Activated CD8-positive, alpha-beta memory T cell treated with anti-CD3 and anti-CD28 coated beads for 24 hours (primary cell): ENCODE measurements around the gene ALG2.

ENCODE experiments used
- DNase-seq: peaks from one replicate; pipeline ENCODE4 v3.0.0-alpha.2; 2020

Gene ALG2, protein sequence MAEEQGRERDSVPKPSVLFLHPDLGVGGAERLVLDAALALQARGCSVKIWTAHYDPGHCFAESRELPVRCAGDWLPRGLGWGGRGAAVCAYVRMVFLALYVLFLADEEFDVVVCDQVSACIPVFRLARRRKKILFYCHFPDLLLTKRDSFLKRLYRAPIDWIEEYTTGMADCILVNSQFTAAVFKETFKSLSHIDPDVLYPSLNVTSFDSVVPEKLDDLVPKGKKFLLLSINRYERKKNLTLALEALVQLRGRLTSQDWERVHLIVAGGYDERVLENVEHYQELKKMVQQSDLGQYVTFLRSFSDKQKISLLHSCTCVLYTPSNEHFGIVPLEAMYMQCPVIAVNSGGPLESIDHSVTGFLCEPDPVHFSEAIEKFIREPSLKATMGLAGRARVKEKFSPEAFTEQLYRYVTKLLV

DNA sequence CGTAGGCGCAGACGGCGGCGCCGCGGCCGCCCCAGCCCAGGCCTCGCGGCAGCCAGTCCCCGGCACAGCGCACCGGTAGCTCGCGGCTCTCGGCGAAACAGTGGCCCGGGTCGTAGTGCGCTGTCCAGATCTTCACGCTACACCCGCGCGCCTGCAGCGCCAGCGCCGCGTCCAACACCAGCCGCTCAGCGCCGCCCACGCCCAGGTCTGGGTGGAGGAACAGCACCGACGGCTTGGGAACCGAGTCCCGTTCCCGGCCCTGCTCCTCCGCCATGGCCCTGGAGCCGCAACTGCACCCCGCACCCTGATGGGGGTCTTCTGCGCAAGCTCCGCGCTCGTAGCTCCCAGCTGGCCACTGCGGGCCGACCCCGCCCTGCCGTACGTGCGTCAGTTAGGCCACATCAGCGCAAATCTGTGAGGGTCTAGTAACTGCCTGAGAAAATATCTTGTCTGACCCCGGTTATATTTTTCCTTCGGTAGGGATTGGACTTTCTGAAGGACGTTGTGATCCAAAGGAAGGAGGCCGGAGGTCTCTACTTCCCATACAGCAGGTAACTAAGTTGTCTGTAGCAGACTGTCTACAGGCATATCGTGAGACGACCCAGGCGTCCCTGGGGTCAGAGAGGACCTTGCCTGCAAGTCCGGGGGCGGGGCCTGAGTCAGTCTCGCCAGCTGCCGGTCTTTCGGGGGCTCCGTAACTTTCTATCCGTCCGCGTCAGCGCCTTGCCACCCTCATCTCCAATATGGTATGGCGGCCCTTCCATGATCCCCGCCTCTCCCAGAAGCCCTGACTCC is at the start of gene ALG2, which contains the start of gene SEC61B:
Gene ALG2, minus strand, starts transcription at position 322 of the 795 bp plus-strand sequence. Its CDS starts 48 bp downstream, at position 274.
Gene SEC61B, plus strand, starts transcription at position 662 of the 795 bp plus-strand sequence. Its CDS starts 82 bp downstream, at position 744.
- DNase-seq = peak; percentile 97

DNA sequence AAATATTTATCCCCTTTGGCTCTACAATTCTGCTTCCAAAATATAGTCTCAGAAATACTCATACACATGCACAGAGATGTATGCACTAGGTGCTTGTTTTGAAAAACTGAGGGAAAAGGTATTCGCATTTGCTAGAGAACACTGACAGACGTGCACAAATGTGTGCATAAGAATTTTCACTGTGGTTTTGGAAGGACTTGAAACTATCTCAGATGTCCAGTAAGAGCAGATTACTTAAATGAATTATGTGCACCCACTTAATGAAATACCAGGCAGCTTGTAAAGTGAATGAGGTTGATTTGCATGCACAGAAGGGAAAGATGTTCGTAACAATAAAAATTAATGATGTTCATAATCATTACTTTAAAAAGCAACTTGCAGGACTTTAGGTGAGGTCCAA is 48.7 kb upstream of the ALG2 start:
- DNase-seq = no peak

DNA sequence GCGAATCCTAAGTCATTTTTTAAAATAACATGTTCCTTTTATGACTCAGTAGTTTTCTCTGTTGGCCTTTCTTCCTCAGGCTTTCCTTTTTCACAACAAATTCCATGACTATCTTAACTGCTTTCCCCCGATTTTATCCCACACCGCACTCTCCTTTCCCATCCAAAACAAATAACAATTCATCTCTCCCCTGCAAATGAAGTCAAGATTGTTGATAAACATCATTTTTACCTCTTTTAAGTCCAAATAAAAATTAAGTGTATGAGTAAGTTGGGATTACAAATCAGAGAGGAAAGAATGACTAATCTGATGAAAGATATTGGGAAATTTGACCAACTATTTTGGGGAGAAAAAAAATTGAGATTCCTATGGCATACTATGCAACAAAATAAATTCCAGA is 47.7 kb upstream of the ALG2 start:
- DNase-seq = no peak

DNA sequence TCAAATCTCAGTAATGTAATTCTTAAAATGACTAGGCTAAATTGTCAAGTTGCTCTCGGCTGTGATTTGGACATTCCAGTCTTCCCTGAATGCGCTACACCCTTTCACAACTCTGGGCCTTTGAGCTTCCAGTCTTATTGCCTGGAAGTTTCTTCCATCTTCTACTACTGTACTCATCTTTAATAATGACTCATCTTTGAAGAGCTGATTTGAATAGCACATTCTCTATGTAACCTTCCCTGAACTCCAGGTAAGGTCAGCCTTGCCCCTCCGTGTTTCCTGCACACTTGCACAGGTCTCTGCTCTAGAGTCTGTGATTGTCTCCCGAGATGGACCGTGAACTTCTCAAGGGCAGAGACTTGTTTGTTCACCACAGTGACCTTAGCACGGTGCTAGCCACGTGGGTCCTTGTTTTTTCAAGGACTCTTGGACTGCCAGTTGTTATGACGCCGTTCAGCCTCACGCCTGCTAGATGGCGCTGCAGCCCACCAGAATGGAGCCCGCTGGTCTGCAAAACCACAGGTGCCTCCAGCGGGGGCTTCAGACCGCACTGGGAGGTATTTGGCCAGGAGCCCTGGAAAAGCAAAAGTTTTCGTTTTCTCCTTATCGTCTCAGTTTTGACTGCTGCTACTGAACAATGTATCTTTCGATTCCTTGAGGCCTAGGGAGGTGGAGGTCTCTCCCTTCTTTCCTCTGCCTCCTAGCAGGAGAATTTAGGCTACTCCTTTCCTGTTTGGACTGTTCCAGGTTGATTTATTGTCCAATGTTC is 44.7 kb upstream of the ALG2 start:
- peak; percentile 88 for DNase-seq

DNA sequence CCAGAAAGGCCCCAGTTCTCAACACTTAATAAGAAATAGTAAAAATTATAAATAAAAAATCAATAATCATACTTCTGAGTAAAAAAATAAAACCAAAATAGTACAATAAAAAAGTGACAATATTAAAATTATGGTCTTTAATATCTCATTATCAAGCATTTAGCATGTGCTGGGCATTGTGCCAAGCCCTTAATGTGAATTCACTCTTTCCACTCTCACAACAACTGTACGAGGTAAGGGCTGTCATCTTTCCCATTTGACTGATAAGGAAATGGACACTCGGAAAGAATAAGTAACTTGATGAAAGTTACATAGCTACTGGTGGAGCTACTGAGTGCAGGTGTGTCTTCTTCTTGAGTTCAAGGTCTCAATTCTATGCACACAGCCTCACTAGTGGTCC is 43.9 kb upstream of the ALG2 start:
- no peak for DNase-seq

DNA sequence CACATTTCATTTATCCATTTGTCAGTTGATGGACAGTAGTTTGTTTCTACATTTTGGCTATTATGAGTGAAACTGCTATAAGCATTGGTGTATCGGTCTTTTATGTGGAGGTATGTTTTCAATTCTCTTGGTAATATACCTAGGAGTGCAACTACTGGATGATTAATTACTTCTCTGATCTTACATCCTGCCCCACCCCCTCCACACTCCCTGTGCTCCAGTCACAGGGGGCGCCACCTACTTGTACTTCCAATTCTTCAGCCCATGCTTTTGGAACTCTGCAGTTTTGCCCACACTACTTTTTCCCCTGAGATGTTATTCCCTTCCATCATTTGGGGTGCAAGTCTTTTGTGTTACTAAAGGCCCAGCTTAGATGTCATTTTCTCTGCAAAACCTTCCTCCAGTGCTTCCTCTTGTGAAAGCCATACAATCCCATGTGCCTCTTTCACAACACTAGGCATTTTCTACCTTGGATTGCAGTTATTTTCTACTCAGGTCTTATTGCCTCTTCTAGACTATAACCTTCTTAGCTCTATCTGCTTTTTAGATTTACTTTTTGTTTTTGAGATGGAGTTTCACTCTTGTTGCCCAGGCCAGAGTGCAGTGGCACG is 42.4 kb upstream of the ALG2 start:
- no peak for DNase-seq

DNA sequence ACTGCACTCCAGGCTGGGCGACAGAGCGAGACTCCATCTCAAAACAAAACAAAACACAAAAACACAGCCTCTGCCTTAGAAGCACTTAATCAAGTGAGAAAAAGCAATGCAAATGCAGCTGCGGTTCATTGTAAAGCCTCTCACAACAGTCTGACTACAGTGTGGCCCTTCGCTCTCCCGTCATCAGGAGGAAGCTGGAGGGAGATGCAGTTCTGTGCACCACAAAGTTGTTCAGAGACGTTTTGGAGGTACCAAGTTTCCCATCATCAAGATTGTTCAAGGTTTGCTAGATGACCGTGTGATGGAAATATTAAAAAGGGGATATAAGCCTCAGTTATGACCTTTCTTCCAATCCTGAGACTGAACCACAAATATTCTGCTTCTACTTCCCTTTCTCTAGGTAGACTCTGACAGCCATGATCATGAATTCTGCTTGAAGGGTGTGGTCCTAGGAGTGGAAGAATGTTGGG is 41.2 kb upstream of the ALG2 start:
- no peak for DNase-seq

DNA sequence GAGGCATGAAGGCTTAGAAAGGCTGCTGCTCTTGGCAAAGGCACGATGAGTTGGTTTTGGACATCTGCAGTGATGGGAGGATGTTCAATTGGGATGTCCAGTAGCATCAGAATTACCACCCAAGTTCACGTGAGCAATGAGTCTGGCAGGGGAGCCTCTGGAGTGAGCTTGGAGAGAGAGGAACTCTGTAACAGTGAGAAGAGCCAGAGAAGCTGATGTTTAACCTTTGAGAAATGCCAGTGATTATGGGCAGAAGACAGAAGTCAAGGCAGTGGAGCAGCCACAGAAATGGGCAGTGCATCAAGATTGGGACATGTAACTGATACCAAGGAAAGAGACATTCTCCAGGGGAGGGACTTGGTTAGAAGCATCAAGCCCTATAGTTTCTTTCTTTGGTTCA is 40.2 kb upstream of the ALG2 start:
- DNase-seq = no peak

DNA sequence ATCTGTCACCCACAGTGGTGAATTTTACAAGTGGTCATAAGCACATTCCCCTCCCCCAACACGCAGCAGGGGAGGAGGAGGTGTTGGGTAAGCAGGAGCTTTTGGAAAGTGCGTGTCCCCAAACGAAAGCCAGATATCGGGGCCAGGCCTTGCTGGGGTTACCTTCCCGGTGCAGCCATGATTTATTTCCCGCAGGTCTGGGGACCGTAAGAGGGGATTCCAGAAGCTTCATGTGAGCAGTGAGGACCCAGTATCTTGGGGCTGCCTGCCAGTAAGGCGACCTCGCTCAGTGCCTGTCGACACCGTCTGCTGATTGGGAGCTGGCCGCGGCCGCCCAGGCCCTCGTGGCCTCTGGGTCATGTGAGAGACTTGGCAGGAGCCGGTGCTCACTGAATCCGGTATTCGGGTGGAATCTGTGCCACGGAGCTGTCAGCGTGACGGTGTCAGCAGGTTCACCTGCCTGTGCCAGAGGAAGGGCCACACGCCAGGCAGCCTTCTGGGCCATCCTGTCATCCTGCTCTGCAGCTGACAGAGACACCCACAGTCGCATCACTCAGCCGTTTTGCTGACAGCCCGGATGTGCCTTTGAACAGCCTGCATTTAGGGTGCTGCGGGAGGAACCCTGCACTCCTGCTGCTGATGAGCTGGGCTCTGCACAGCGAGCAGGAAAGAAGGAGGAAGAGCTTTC is 37.6 kb upstream of the ALG2 start:
- peak; percentile 67 for DNase-seq

DNA sequence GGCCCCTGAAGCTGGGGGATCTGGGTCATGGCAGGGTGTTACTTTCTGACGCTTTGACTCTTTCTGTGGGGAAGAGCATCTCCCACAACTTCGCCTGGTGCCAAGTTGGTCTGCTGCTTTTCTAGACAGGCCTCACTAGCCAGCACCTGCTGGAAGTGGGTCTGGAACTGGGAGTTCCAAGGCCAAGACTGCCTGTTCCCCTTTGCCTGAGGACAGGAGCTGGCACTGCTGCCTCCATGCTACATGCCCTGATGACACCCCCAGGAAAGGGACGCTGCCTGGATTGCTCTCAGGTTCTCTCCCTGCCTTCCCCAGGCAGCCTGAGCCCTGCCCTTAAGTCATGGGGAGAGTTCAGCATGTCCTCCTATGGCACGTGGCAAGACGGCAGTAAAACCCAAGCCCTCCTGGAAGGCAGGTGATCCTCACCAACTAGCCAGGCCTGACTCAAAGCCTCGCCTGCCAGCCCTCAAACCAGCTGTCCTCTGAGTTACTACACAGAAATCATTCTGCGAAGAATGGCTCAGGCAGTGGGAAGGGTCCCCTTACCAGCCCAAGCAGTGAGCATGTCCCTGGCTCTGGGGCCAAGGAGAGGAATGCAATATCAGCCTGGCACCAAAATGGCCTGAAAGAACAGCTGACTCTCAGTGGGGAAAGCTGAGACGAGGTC is 36.1 kb upstream of the ALG2 start:
- no peak for DNase-seq

DNA sequence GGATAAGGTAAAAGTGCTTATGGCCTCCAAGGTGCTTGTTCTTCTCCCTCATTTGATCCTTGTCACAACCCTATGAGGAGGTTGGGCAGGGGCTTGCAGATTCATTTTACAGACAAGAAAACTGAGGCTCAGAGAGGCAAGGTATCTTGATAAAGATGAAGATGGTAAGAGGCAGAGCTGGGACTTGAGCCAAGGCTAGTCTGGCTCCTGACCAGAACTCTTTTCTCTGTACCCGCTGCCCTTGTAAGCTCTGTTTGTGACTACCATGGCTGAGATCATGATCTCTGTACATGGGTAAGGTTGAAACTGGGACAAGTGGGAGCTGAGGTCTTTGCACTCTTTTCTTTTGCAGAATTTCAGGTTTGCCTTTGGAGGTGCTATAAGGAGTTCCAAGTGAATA is 33.9 kb upstream of the ALG2 start:
- no peak for DNase-seq

DNA sequence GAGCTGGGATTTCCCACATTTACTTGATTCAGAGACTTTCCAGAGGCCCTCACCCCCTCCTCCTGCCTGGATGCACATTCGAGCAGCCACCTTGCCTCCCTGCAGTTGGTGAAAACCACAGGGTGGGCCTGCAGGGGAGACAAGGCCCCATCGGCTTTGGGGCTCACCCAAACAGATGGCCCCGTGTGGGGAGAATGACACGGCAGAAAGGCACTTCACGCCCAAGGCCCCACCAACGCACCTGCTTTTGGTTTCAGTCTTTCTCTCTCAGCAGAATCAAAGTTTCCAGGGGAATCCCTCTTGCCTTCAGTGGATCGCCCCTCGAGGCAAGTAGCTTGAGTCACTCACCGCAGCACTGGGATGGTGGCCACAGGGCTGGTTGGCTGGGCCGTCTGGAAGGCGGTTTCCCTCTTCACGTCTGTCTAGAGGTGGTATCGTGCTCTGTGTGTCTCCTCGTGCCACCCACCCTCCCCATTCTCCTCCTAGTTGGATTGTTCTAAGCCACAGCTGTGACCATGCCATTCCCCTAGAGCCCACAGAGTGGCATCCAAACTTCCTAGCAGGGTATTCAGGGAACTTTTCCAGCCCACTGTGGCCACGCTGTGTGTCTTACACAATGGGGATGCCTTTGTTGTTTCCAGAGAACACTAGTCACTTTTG is 32.2 kb upstream of the ALG2 start:
- peak; percentile 90 for DNase-seq

DNA sequence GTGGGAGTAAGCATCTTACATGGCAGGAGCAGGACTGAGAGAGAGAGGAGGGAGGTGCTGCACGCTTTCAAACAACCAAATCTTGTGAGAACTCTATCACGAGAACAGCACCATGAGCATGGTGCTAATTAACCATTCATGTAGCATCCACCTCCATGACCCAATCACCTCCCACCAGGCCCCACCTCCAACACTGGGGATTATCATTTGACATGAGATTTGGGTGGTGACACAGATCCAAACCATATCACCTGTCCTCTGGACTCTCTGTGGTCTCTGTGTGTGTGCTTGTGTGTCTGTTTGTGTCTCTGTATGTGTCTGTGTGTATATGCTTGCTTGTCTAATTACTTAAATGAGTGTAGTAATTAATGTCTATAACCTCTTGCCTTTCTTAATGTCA is 31.4 kb upstream of the ALG2 start:
- no peak for DNase-seq

DNA sequence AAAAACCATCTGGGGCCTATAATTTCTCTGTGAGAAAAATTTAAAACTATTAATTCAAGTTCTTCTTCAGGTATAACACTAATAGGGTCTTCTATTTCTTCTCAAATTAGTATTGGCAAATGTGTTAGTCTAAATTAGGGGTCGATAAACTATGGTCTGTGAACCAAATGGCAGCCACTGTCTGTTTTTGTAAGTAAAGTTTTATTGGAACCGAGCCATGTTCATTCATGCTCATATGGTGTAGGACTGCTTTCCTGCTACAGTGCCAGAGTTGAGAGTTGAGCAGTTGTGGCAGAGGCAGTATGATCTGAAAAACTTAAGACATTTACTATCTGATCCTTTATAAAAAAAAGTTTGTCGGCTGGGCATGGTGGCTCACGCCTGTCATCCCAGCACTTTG is 29.4 kb upstream of the ALG2 start:
- DNase-seq = no peak

DNA sequence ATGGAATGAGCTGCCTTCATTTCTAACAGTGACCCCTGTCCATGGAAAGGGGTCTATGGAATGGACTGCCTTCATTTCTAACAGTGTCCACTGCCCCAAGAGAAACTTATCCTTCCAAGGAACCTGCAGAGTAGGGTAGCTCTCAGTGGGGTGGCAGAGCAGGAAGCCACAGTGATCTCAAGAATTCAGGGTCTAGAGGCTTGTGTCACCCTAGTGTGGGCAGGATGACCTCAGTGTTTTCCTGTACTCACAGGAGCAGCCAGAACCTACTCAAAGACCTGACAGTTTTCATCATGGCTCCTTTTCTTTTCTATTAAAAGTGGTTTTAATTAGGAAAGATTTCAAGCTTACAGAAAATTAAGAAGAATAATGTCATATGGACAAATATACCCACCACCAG is 27.9 kb upstream of the ALG2 start:
- DNase-seq = no peak

DNA sequence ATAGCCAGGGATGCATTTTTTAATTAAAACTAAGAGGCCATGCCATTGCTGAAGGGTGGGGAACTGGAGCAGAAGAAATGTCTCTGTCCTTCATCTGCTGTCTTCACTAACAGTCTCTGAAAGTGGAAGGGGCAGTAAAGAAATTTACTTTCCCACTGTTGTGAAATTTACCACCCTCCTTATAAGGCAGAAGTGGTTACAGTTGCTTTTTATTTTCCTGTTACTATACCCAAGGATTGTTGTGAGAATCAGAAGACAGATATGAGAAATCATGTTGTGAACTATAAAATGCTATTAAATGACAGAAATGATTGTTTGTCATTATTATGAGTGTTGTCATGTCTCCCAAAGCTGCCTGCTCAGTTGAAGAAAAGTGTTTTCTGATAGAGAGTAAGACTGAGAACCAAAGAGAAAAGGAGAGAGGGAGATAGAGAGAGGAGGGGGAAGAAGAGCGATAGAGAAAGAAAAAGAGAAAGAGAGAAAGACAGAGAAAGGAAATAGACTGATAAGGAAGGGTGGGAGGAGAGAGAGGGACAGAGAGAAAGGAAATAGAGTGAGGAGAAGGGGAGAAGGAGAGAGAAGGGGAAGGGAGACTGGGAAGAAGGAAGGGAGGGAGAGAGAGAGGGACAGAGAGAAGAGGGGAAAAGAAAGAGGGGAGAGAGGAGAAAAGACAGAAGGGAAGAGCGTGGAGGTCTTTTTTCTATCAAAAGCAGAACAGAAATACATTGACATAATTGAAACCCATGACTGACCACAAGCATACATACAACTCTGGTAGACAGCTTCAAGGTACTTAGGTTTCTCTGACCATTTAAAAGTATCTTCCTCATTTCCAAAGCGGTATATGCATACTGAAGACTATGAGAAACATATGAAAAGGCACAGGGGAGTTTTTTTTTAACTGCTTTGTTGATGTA is 22.9 kb upstream of the ALG2 start:
- no peak for DNase-seq

DNA sequence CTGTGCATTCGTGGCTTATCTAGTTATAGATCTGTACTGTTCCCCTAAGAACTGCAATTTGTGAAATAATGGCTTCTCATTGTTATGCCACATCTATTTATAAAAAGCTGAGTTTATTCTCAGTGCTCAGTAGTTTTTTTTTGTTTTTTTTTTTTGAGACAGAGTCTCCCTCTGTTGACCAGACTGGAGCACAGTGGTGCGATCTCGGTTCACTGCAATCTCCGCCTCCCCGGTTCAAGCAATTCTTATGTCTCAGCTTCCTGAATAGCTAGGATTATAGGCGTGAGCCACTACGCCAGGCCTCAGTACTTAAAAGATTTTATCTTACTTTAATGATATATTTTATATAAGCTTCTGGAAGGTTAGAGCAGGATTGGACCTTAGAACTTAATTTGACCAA is 19.4 kb upstream of the ALG2 start:
- no peak for DNase-seq

DNA sequence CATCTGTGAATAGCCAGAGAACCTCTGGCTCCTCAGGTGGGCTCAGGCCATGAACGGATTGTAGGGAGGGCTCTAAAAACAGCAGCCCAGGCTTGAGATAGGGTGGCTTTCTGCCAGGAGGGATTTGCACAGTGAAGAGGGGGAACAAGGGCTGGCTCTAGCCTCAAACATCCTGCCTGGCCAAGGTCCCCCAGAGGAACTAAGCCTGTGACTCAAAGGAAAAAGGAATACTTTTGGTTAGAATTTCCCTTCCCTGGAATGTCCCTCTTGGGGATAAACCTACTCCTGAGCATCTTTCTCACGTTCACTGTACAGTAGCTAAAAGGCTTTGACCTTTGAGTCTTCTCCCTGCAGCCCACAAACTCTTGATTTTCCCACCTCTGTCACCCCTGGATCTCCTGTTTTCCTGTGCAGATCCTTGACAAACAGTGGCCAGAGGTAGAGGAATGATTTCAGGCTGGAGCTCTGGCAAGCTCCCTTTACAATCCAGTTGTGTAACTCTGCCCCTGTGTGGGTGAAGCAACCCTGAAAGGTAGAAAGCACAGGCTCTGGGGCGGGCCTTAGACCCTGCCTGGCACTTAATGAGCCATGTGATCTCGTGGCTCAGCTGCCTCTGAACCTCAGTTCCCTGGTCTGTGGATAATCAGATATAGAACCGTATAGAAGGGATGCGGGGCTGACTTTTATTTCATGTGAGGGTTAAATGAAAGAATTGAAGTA is 17.8 kb upstream of the ALG2 start:
- no peak for DNase-seq

DNA sequence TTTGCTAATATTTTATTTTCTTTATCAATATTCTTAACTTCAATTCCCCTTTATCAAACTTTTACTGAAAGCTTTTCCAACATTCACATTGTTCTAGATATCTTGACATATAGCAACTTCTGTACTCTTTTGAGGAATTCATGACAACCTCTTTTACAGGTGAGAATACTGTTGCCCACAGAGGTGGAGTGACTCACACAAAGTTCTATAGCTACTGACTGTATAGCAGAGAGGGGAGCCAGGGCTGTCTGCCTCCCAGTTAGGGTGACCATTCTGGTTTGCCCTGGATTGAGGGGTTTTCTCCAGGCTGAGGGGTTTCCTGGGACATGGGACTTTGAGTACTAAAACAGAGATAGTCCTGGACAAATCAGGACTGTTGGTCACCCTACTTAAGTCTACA is 16.6 kb upstream of the ALG2 start:
- DNase-seq = no peak
